GF-D8 (cell line): Measurements from ENCODE around the gene CNKSR3.

Experiments used
- DNase-seq: peaks from one replicate; lab custom pipeline; 2025; lab: John Stamatoyannopoulos, UW

Gene CNKSR3

DNA sequence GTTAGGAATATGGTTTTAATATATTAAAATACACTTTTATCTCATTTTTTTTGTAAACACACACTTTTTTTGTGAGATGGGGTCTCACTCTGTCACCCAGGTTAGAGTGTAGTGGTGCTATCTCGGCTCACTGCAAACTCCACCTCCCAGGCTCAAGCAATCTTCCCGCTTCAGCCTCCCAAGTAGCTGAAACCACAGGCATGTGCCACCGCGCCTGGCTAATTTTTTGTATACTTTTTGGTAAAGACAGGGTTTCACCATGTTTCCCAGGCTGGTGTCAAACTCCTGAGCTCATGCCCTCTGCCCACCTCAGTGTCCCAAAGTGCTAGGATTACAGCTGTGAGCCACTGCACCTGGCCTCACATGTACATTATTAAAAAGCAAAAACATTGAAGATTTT, 164.7 kb downstream of the CNKSR3 start:
- no peak for DNase-seq

DNA sequence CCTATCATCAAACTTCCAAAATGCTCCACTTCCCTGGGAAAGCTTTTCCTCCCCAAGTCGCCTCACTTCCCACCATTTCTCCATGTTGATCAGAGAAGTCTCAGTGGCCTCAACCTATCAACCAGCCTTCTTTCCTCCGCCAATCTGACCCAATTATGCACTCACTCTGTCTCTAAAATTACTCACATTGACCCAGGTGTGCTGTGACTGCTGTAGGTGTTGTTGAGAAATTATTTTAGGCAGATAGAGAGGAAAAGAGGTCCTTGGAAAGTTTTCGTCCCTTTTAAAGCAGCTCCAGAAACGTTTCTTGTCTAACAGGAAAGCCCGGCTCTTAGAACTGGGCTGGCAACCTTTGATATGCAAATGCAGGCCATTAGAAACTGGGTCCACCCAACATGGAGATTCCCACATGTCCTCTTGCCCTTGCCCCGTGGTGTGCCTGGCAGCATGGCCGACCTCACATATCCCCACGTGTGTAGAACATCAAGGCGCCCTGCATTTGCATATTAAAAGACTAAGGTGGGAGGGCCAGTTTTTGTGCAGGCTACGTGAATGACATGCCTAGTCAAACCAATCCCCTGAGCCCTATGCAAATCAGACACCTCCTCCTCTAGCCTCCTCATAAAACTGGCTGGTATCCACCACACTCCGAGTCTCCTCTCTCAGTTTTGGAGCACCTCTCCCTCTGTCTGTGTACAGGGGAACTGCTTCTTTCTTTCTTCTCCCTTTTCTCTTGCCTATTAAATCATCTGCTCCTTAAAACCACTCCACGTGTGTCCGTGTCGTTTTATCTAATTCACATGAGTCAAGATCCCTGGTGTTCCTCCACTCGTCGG, 166.8 kb downstream of the CNKSR3 start:
- no peak for DNase-seq

DNA sequence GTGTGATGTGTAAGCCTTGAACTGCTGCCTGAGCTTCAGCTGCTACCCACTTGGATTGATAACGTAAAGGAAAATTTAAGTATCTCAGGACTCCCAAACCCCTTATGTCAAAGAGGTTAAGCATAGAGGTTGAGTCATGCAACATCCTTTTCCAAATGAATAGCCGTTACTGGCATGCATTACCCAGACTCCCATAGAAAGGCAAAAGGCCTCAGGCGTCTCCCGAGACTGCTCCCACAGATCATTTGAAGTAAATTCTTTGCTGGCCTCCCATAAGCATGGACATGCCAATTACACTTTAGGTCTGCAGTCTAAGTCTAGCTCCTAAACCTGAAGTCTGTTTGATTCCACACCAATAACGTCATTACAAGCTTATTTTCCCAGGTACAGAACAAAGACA, 168.6 kb downstream of the CNKSR3 start:
- no peak for DNase-seq

DNA sequence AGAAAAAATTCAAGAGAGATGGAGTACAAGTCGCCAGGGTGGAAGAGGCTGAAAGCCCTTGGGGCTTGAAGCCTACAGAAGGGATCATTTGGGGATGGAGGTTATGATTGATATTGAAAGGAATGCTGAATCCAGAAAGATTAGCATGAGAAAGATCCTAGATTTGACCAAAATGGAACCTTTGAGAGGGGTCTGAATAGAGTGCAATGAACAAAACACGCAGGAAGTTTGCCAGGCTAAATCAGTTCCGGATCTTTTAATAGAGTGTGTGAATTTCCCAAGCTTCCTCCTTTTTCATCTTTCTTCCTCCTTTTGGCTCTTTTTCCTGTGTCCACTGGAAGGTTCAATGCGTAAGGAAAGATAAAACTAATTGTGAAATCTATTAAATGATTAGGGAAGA, 169.1 kb downstream of the CNKSR3 start:
- DNase-seq, result no peak
